AG04450 (cell line): ENCODE measurements around the gene OSBPL7. TPM values are rescaled to one million over a fixed set of nuclear protein-coding genes. Genes with fewer than 3 reads are reported as not detected.

Source experiments
- CTCF ChIA-PET: fragments of 300-600, 350-600 bp; formaldehyde crosslinking; extraction: SDS; loops from one replicate; lab custom pipeline; 2022; ENCODE audit warnings: antibody characterized with exemption, inconsistent platforms; lab: Charles Lee
- POLR2A ChIA-PET: fragments of 350-600 bp; formaldehyde crosslinking; extraction: SDS; loops from one replicate; lab custom pipeline; 2021; ENCODE audit warnings: antibody characterized with exemption, inconsistent platforms; lab: Yijun Ruan, JAX
- DNase-seq: peaks from one replicate; pipeline ENCODE4 v3.0.0-alpha.2; 2011; ENCODE audit warnings: low read depth, low spot score
- H3K27ac ChIP-seq: one replicate; pipeline ENCODE4 v1.5.1; 2012; ENCODE audit warnings: low read depth, low read length, control low read depth
- H3K27me3 ChIP-seq: one replicate; pipeline ENCODE4 v1.6.0; 2012; ENCODE audit warnings: low read length; ENCODE audit not compliant: control insufficient read depth, insufficient read depth
- H3K4me3 ChIP-seq: 2 replicates; pipeline ENCODE4 v1.5.1; 2011; ENCODE audit warnings: mild to moderate bottlenecking, low read depth, low read length, control low read depth
- H3K9me3 ChIP-seq: 2 replicates; pipeline ENCODE4 v1.5.1; 2012; ENCODE audit warnings: low read length; ENCODE audit not compliant: control insufficient read depth, insufficient read depth
- CTCF ChIP-seq: IDR thresholded peaks from 2 replicates; pipeline ENCODE4 v1.5.1; 2011; ENCODE audit warnings: low read depth, low read length, control low read depth, inconsistent platforms
- polyA plus RNA-seq: library from polyadenylated mRNA; depleted of rRNA; stranded (reverse); fragments of >200 nt; gene quantifications from 2 replicates; pipeline ENCODE4 v1.2.3, GENCODE V29; 2011

The OSBPL7 gene
- polyA plus RNA-seq, 1 experiment, result 5.3 TPM

DNA sequence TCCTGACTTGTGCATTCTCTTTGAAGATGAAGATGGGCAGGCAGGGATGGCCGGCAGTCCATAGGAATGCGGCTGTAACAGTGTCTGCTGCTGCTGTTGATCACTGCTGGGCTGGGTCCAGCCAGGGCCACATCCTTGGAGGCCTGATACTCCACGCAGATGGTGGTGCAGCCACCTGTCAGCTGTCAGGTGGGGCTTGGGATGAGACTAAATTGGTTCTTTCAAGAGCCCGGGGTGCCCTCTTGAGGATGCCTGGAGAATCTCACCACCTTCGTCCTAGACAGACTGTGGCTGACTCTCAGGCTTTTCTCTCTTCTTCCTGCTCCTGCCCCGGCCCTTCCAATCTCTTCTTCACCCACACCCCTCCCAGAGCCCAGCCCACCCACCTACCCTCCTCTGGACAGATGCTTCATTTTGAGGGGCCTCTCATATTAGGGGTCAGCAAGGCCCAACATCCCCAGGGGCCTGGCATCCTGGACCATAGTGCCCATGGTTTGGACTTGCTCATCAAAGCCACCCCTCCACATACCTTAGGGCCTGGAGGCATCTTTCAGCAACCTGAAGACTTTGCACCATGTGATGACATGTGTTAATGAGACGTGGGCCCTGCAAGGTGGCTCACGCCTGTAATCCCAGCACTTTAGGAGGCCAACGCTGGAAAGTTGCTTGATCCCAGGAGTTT lies 19.1 kb downstream of the OSBPL7 start:
- no peak for DNase-seq
- peak; percentile 66 for TF ChIP-seq CTCF
- no peak overlapping the region for H3K4me3 ChIP-seq
- H3K9me3 ChIP-seq, result no peaks in the 10 kb centered on the region; the same call in 1 of the 2 replicates
- ChIA-PET CTCF (interaction anchor here (0.9 to 1.7 kb wide), 4 partner anchors 10 to 138 kb away, joined by 4 to 9 read pairs (median 5); no protein-coding TSS in a partner anchor), POLR2A (no interaction called here)
- H3K27me3 ChIP-seq, result peaks cover 35% of the 10 kb centered on the region
- H3K27ac ChIP-seq, result no peak overlapping the region

- Histone ChIP-seq H3K27me3 (peaks cover 35% of the 10 kb centered on the region), H3K9me3 (no peaks in the 10 kb centered on the region; the same call in 1 of the 2 replicates), H3K27ac (no peak overlapping the region), H3K4me3 (no peak overlapping the region)
- POLR2A ChIA-PET, result no interaction called here
- CTCF ChIA-PET, result interaction anchor here (0.9 to 1.7 kb wide), 4 partner anchors 9 to 138 kb away, joined by 4 to 9 read pairs (median 5); no protein-coding TSS in a partner anchor
- no peak for DNase-seq
- TF ChIP-seq CTCF, result no peak
Measured at GRCh38 chr17:47801906-47802305, 19.7 kb downstream of the OSBPL7 start.

- TF ChIP-seq CTCF, result no peak
- CTCF ChIA-PET, result interaction anchor here (0.9 to 1.7 kb wide), 4 partner anchors 9 to 137 kb away, joined by 4 to 9 read pairs (median 5); no protein-coding TSS in a partner anchor
- no peak overlapping the region for H3K27ac ChIP-seq
- H3K4me3 ChIP-seq, result no peak overlapping the region
- DNase-seq, result no peak
- peaks cover 35% of the 10 kb centered on the region for H3K27me3 ChIP-seq
- POLR2A ChIA-PET, result no interaction called here
- H3K9me3 ChIP-seq, result no peaks in the 10 kb centered on the region; the same call in 1 of the 2 replicates
Measured at GRCh38 chr17:47801176-47801765, 20.3 kb downstream of the OSBPL7 start.

GRCh38 chr17:47800686-47801085 lies 20.9 kb downstream of the OSBPL7 start:
- ChIA-PET CTCF (interaction anchor here (1.6 to 1.7 kb wide), 2 partner anchors 103 to 137 kb away, joined by 4 to 9 read pairs; no protein-coding TSS in a partner anchor), POLR2A (no interaction called here)
- Histone ChIP-seq H3K4me3 (no peak overlapping the region), H3K27me3 (peaks cover 35% of the 10 kb centered on the region), H3K27ac (no peak overlapping the region), H3K9me3 (no peaks in the 10 kb centered on the region; the same call in 1 of the 2 replicates)
- TF ChIP-seq CTCF, result no peak
- no peak for DNase-seq

DNA sequence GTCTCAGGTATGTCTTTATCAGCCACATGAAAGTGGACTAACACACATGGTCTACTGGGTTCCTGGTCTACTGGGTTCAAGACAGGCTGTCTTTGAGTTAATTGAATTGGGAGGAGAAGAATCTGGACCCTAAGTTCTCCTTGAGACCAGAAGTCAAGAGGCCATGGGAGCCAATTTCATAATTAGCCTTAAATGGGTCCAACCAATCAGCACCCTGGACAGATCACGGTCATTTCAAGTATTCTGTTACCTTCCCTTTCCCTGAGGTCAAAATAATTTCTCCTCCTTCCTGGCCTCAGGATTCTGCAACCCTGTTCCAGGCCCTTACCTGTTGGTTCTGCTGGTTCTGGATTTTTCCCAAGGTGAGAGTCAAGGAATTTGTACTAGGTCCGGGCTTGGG lies 23.8 kb downstream of the OSBPL7 start:
- CTCF ChIA-PET, result no interaction called here
- POLR2A ChIA-PET, result no interaction called here

More for the DNA sequence above, 23.8 kb downstream of the OSBPL7 start:
- Histone ChIP-seq H3K27ac (no peak overlapping the region), H3K27me3 (peaks cover 28% of the 10 kb centered on the region), H3K4me3 (no peak overlapping the region), H3K9me3 (no peaks in the 10 kb centered on the region; the same call in 1 of the 2 replicates)
- no peak for TF ChIP-seq CTCF
- no peak for DNase-seq
